SKM-1 treated with dmso at 0.1 percent for 144 hours (cell line): Measurements from ENCODE around the gene COL23A1.

Experiments
- DNase-seq: peaks from one replicate; lab custom pipeline; 2025; ENCODE audit not compliant: unreplicated experiment; lab: John Stamatoyannopoulos, UW

COL23A1 gene

GRCh38 chr5:178348356-178349074, 241.7 kb downstream of the COL23A1 start:
- DNase-seq, result no peak

- DNase-seq, result no peak
These were observed 242.2 kb downstream of the COL23A1 start for GRCh38 chr5:178347956-178348355.

- no peak for DNase-seq
These were observed 243.4 kb downstream of the COL23A1 start for GRCh38 chr5:178346607-178347334.

GRCh38 chr5:178343306-178343705, 246.9 kb downstream of the COL23A1 start:
- no peak for DNase-seq

- no peak for DNase-seq
These were observed 248.4 kb downstream of the COL23A1 start for GRCh38 chr5:178341851-178342140.

GRCh38 chr5:178341091-178341850, 248.9 kb downstream of the COL23A1 start:
- no peak for DNase-seq

GRCh38 chr5:178340637-178341036, 249.6 kb downstream of the COL23A1 start:
- DNase-seq, result no peak

- DNase-seq, result peak; percentile 79
These were observed 250.0 kb downstream of the COL23A1 start for GRCh38 chr5:178340187-178340586.

GRCh38 chr5:178339272-178339671, 250.9 kb downstream of the COL23A1 start:
- no peak for DNase-seq

GRCh38 chr5:178338750-178339144, 251.4 kb downstream of the COL23A1 start:
- no peak for DNase-seq

- no peak for DNase-seq
These were observed 252.0 kb downstream of the COL23A1 start for GRCh38 chr5:178338126-178338749.

- DNase-seq, result no peak
These were observed 252.9 kb downstream of the COL23A1 start for GRCh38 chr5:178337334-178337741.

GRCh38 chr5:178336889-178337288, 253.3 kb downstream of the COL23A1 start:
- DNase-seq, result no peak

GRCh38 chr5:178335302-178336030, 254.7 kb downstream of the COL23A1 start:
- DNase-seq, result no peak

GRCh38 chr5:178334861-178335260, 255.3 kb downstream of the COL23A1 start:
- no peak for DNase-seq

GRCh38 chr5:178333821-178334481, 256.2 kb downstream of the COL23A1 start:
- no peak for DNase-seq

GRCh38 chr5:178332210-178332641, 258.0 kb downstream of the COL23A1 start:
- DNase-seq, result no peak

- DNase-seq, result no peak
These were observed 258.6 kb downstream of the COL23A1 start for GRCh38 chr5:178331491-178331996.

- DNase-seq, result no peak
These were observed 259.3 kb downstream of the COL23A1 start for GRCh38 chr5:178330791-178331404.
